ENCODE results near the gene JHY.

DNA sequence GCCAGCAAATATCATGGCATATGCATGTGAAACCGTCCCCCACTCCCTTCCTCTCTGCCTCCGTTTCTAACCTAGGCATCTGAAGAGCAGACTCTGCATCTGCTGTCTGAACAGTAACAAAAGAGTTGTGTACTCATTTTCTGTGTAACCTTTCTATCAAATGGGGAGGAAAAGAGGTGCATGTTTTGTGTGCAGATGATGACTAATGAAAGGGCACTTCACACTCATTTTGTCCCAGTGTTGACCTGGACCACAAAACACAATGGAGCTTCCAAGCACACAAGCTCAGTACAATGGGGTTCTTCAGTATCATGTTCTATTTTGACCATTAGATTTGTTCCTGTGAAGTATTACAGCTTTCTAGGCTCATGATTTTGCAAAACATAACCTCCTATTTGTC, 13.0 kb downstream of the JHY start:
- TF ChIP-seq EZH2 (IDR thresholded peaks at IDR 0.05) = no peak
- TF ChIP-seq POLR2AphosphoS5 (IDR thresholded peaks at IDR 0.05; ENCODE audit: borderline replicate concordance, low read depth, low read length) = no peak

All from SK-N-MC (cell line).